ENCODE measurements around the gene SHROOM3. TPM values are rescaled to one million over a fixed set of nuclear protein-coding genes. Genes with fewer than 3 reads are reported as not detected.

SHROOM3 gene
- polyA plus RNA-seq, 3 donors: 36.8 to 41.2 (median 37.1) TPM

GRCh38 chr4:76532805-76533204, 97.8 kb downstream of the SHROOM3 start:
- no peak for DNase-seq

DNA sequence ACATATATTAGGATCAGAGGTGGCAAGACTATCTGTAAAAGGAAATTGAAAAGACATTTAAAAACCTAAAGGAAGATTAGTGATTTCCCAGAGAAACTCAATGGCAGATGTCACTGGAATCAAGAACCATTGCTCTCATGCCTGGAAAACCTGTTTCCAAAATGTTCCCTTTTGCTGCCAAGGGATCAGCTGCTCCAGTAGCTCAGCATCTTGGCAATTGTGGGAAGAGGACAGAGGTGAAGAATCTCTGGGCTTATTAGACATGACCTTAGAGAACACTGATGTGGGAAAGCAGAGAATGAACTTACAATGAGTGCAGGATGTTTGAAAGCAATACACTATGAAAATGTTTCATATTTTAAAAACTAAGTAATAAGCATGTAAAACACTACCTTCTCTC, 98.3 kb downstream of the SHROOM3 start:
- no peak for DNase-seq

DNA sequence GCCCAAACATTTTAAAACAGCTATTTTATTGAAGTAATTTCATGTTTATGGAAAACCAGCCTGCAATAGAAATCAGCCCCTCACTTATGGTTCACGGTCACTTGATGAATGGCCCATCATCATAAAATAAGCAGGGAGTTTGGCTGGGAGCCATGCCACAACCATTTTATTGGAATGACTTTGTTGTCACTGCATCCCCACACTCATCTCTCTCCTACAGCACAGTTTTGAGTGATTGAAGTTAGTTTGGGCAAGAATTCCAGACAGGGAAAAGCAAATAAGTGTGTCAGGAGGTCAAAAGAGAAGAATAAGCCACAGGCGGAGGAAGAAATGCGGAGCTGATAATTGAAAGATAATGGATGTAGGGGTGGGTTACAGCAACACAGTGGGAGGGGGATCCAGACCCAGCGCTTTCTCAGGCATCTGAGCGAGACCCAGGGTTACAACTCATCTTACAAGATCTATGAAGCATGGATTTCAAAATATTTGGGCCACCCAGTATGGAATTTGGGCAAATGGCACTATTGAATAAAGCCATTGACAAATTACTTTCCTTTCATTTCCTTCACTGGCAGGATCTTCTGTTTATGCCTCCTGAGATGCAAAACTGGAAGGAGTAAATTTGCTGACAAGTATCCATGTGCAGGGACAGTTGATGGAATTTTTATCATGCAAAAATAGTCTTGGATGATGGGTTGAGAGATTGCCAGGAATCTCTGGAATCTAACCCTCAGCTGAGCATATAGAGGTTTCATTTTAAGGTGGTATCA, 100.8 kb downstream of the SHROOM3 start:
- DNase-seq: no peak

DNA sequence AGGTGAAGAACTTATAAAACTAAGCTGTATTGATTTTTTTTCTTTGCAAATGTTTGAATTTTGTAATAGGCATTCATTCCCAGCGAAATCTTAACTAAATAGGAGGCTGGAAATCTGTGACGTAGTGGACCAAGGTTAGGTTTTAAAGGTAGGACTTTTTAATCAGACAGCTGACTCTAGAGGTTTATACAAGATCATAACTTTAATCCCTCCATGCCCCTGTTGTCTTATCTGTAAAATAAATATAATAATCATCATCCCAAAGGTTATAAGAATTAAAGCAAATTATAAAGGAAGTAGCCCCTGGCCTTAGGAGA, 101.3 kb downstream of the SHROOM3 start:
- no peak for DNase-seq

- no peak for DNase-seq
These were observed 103.3 kb downstream of the SHROOM3 start for GRCh38 chr4:76538296-76538695.

DNA sequence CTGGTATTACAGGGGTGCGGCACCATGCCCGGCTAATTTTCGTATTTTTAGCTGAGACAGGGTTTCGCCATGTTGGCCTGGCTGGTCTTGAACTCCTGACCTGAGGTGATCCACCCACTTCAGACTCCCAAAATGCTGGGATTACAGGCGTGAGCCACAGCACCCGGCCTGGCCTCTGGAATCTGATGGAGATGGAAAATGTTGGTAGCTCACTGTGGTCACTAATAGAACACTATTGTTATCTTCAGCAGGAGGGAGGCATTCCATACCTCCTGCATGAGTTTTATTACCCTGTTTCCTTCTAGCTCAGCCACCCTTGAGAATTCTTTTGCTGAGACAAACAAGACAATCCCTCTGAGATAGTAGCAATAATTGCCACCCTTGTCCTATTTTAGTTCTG, 105.0 kb downstream of the SHROOM3 start:
- DNase-seq: no peak

GRCh38 chr4:76540486-76540885, 105.5 kb downstream of the SHROOM3 start:
- DNase-seq: no peak

DNA sequence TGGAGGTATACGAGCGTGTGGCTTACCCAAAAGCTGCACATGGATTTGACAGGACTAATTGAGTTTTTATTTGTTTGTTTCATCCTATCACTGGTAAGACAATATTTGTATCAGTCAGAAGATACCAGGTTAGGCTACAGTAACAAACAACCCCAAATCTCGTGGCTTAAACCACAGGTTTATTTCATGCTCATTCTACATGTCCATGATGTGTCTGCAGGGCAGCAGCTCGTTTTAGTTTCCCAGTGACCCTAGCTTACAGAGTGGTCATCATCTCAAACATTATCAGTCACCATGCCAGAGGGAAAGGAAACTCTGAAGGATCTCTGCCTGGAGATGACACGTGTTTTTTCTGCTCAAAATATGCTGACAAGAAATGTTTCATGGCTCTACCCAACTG, 108.3 kb downstream of the SHROOM3 start:
- DNase-seq: no peak

GRCh38 chr4:76544725-76545124, 109.7 kb downstream of the SHROOM3 start:
- peak; percentile 62 for DNase-seq

GRCh38 chr4:76545226-76545884, 110.3 kb downstream of the SHROOM3 start:
- DNase-seq: peak; percentile 87

DNA sequence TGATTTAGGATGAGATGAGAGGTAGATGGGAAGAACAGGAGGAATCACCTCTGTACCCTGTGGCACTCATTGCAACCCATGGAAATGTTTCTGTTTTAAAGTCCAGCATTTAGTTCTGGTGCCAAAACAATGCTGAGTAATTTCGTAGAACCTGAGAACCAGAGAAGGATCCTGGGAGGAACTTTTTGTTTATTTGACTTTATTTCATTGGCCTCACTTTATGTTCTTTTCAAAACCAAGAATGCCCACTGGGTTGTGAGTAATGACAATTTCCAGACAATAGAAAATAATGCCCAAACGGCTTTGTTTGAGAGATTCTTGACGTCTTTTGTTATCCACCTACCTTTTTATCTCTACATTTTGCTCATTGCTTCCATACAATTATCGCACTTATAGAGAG, 111.3 kb downstream of the SHROOM3 start:
- DNase-seq: no peak

DNA sequence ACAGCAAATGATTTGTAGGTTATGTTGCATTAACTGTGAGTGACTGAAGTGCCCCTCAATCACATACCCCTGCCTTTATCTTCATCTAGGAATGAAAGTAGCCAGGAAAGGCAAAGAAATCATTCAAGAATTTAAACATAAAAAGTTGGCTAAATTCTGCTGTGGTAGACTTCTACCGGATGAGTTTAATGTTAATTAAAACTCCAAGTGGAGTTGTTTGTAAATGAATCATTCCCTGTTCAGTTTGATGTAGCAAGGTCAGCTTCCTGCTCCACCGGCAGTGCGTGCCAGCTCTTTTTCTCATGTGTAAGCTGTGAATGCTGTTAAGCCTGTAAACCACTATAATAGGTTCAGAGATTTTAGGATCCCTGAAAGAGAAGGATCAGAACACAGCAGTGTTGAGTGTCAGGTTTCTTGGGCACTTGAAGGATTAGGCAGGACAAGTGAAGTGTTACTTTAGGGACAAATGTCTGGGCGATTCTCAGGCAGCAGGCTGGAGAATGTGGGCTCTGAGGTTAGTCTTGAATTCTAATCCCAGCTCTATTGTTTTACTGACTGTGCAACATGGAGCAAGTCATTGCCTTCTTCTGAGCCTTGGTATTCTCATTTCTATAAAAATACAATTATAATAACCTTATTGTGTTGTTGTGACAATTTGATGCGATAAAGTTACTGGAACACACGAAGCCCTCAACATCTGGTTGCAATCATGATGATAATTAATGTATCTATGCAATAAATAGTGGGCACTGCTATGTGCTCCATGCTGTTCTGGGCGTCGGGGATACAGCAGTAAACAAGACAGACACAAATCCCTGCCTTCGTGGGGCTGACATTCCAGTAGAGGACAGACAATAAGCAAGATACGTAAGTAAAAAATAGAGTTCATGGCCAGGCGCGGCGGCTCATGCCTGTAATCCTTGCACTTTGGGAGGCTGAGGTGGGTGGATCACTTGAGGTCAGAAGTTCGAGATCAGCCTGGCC, 112.0 kb downstream of the SHROOM3 start:
- DNase-seq: peak; percentile 84

DNA sequence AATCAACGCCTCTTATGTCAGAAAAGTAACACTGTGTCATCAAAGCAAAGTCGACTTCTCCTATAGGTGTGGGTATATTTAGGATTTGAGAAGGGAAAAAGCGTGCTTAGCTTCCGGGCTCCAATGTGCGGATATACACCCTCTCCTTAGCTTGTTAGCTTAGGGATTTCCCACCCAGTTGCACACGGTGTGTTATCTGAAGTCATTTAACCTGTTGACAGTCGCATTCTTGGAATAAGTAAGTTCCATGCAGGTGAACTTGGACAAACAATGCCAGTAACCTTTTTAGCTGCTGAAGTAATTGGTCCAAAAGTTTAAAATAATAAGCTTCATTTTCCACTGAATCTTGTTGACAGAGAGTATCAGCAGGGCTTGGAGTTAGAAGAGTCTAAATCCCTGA, 113.7 kb downstream of the SHROOM3 start:
- no peak for DNase-seq

DNA sequence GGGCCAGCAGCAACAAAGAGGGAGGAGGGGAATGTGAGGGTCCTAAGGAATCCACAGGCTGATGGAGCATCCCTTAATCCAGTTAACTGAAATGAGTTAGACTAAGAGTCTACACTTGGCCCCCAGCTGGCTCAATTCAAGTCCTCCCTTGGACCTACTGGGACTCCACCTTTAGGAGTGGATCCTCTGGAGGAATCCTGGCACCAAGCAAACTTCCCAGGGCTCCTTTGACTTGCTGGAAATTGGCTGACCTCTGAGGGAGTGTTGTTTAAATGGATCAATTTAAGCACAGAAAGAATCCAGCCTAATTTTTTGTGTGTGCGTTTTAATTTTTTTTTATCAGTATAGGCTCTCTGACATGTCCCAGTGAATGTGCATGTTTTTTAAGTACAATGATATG, 114.7 kb downstream of the SHROOM3 start:
- no peak for DNase-seq

DNA sequence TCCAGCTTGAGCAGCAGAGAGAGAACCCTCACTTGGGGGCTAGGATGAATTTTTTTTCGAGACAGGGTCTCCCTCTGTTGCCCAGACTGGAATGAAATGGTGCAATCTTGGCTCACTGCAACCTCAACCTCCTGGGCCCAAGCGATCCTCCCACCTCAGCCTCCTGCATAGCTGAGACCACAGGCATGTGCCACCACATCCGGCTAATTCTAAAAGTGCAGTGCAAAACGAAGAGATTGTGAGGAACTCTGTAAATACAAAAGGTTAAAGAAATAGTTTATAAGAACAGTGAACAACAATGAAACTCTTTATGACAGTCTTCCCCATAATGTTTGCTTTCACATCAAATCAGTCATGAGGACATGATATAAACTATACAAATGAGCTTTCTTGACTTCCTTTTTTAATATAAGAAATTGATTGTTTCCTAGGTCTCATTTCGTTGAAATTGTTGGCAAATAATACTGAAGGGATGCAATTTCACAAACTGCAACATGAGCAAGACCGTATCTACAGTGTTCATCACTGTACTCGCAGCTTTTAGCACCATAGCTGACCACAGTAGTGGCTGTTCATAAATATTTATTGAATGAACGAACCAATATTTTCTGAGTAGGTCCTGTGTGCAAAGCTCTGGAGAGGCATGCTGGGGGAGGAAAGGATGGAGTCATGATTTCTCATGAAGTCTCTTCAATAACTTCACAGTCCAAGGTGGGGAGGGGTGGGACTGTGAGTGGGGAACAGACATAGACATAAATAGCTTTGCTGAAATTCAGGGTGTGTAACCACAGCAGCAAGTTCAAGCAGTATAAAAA, 116.1 kb downstream of the SHROOM3 start:
- no peak for DNase-seq

DNA sequence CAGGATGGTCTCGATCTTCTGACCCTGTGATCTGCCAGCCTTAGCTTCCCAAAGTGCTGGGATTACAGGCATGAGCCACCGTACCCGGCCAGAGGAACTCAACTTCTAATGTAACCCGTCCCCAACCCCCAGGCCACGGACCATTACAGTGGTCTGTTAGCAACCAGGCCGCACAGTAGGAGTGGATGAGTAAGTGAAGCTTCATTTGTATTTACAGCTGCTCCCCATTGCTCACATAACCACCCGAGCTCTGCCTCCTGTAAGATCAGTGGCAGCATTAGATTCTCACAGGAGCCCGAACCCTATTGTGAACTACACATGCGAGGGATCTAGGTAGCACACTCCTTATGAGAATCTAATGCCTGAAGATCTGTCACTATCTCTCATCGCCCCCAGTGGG, 119.6 kb downstream of the SHROOM3 start:
- no peak for DNase-seq

- DNase-seq: no peak
These were observed 121.4 kb downstream of the SHROOM3 start for GRCh38 chr4:76556452-76556851.

GRCh38 chr4:76558396-76559235, 123.6 kb downstream of the SHROOM3 start:
- DNase-seq: no peak

GRCh38 chr4:76559236-76560071, 124.4 kb downstream of the SHROOM3 start:
- DNase-seq: no peak

DNA sequence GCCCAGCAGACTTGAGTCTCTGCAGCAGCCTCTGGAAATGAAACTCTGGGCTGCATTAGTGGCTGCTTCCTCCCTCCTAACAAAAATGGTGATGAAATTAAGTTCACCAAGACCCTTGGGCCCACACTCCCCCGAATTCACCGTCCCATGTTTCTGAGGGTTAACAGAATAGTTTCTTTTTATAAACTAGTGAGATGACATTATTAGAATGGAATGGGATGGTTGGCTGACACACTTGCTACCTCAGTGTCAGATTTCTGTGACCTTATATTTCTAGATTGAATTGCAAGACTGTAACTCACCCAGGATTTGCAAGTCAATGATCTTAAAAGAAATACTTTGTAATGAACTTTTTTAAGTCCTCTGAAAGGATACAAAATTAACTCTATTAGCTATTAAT, 127.1 kb downstream of the SHROOM3 start:
- no peak for DNase-seq
